SH-SY5Y (cell line): Measurements from ENCODE around the gene ZNF385C.

Source experiments
- GATA2 ChIP-seq: IDR thresholded peaks from 2 replicates; pipeline ENCODE4 v1.6.1; 2011; ENCODE audit warnings: mild to moderate bottlenecking, low read depth, low read length
- GATA3 ChIP-seq: IDR thresholded peaks from 2 replicates; pipeline ENCODE4 v1.6.1; 2011; ENCODE audit warnings: low read depth, mild to moderate bottlenecking, low read length, moderate library complexity

DNA sequence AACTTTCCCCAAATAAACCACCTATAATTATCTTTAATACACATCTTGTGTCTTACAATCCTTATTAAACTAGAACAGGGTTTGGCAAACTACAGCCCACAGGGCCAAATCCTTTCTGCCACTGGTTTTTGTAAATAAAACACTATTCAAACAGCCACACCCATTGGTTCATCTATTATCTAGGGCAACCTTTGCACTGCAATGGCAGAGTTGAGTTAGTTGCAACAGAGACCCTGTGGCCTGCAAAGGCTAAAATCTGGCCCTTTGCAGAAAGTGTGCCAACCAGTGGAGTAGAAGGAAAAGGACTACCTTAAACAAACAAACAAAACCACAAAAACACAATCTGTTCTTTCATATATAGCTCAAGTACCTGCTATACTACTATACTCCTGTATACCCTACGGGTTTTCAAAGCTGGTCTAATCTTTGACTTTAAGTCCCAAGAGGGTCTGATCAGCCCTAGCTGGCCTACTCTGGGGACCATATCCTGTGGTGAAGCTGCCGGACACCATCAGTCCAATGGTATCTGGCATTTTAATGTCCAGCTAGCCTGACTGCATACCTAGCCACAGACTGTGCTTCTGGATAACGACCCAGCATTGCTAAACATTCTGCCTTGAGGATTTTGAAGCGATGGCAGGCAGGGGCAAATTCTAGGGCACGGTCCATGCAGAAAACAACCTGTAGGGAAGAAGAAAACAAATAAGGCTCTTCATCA is 108.4 kb downstream of the ZNF385C start:
- TF ChIP-seq GATA2 (no peak), GATA3 (no peak)
